ENCODE results near the gene ARL9.

Gene ARL9

DNA sequence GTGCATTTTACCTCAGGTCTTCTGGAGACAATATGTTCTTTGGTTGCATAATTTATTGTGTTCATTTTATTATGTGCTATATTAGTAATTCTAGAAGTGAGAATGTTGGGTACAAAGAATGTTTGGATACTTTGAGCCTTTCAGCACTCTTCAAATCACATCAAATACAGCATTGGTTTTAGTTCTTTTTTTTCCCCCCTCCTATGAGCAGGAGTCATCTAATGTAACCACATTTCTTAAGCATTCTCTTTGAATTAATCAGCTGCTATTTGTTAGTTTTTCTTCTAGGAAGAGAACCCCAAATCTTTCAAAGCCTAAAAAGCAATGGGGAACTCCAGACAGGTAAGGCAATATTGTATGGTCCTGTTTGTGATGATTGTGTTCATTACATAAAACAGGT lies 46.7 kb downstream of the ARL9 start:
- TF ChIP-seq EGR1 (IDR thresholded peaks at IDR 0.05) = no peak
- TF ChIP-seq, protein P1, sequence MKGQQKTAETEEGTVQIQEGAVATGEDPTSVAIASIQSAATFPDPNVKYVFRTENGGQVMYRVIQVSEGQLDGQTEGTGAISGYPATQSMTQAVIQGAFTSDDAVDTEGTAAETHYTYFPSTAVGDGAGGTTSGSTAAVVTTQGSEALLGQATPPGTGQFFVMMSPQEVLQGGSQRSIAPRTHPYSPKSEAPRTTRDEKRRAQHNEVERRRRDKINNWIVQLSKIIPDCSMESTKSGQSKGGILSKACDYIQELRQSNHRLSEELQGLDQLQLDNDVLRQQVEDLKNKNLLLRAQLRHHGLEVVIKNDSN (IDR thresholded peaks at IDR 0.05) = no peak
- TF ChIP-seq TAF1 (IDR thresholded peaks at IDR 0.05; ENCODE audit: low read depth) = no peak
- TF ChIP-seq TCF12 (IDR thresholded peaks at IDR 0.05; ENCODE audit: low read depth) = no peak
- no peak for TF ChIP-seq ZBTB7A (IDR thresholded peaks at IDR 0.05; ENCODE audit: low read depth)
- TF ChIP-seq MAX (IDR thresholded peaks at IDR 0.05) = no peak
- no peak for TF ChIP-seq RAD21 (IDR thresholded peaks at IDR 0.05; ENCODE audit: low read depth)
- no peak for TF ChIP-seq CREB1 (IDR thresholded peaks at IDR 0.05; ENCODE audit: low read depth)
- TF ChIP-seq FOXM1 (IDR thresholded peaks at IDR 0.05; ENCODE audit: borderline replicate concordance, low read depth) = no peak
- TF ChIP-seq CEBPB (IDR thresholded peaks at IDR 0.05) = no peak
- TF ChIP-seq, protein P2, sequence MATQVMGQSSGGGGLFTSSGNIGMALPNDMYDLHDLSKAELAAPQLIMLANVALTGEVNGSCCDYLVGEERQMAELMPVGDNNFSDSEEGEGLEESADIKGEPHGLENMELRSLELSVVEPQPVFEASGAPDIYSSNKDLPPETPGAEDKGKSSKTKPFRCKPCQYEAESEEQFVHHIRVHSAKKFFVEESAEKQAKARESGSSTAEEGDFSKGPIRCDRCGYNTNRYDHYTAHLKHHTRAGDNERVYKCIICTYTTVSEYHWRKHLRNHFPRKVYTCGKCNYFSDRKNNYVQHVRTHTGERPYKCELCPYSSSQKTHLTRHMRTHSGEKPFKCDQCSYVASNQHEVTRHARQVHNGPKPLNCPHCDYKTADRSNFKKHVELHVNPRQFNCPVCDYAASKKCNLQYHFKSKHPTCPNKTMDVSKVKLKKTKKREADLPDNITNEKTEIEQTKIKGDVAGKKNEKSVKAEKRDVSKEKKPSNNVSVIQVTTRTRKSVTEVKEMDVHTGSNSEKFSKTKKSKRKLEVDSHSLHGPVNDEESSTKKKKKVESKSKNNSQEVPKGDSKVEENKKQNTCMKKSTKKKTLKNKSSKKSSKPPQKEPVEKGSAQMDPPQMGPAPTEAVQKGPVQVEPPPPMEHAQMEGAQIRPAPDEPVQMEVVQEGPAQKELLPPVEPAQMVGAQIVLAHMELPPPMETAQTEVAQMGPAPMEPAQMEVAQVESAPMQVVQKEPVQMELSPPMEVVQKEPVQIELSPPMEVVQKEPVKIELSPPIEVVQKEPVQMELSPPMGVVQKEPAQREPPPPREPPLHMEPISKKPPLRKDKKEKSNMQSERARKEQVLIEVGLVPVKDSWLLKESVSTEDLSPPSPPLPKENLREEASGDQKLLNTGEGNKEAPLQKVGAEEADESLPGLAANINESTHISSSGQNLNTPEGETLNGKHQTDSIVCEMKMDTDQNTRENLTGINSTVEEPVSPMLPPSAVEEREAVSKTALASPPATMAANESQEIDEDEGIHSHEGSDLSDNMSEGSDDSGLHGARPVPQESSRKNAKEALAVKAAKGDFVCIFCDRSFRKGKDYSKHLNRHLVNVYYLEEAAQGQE (IDR thresholded peaks at IDR 0.05; ENCODE audit: low read depth) = no peak
- TF ChIP-seq TEAD4 (IDR thresholded peaks at IDR 0.05) = no peak
- TF ChIP-seq YY1 (IDR thresholded peaks at IDR 0.05; ENCODE audit: low read depth) = no peak
- no peak for TF ChIP-seq EP300 (IDR thresholded peaks at IDR 0.05; ENCODE audit: borderline replicate concordance)
- no peak for TF ChIP-seq NFIC (IDR thresholded peaks at IDR 0.05)

GRCh38 chr4:56570041-56570440 lies 64.5 kb downstream of the ARL9 start:
- TF ChIP-seq TEAD4 (IDR thresholded peaks at IDR 0.05) (no peak), NFIC (IDR thresholded peaks at IDR 0.05) (no peak), CEBPB (IDR thresholded peaks at IDR 0.05) (no peak), CREB1 (IDR thresholded peaks at IDR 0.05; ENCODE audit: low read depth) (no peak), ZBTB7A (IDR thresholded peaks at IDR 0.05; ENCODE audit: low read depth) (no peak), EP300 (IDR thresholded peaks at IDR 0.05; ENCODE audit: borderline replicate concordance) (no peak), EGR1 (IDR thresholded peaks at IDR 0.05) (no peak)
